A549 (cell line): ENCODE results near the gene SLC6A3. TPM values are rescaled to one million over a fixed set of nuclear protein-coding genes. Genes with fewer than 3 reads are reported as not detected.

ENCODE experiments used
- ATAC-seq, 2 experiments: fragments of 200-7000 bp in 1 of 2; fragments of >200 bp in 1 of 2; cut with Nextera tagmentation in 1 of 2; cut with Tn5 transposase in 1 of 2; 3 replicates each; pipeline versions ENCODE4 v1.8.0 to v1.9.1; 2018 to 2020; ENCODE audit warnings: mild to moderate bottlenecking in 1 of 2, moderate library complexity in 1 of 2
- CTCF ChIA-PET: fragments of 300-600 bp; sonication (Branson Sonifier 250); formaldehyde crosslinking; extraction: SDS; loops from one replicate; lab custom pipeline; 2021; ENCODE audit warnings: antibody characterized with exemption, inconsistent platforms; lab: Yijun Ruan, JAX
- POLR2A ChIA-PET: fragments of 350-600 bp; formaldehyde crosslinking; extraction: SDS; loops from one replicate; lab custom pipeline; 2021; ENCODE audit warnings: antibody characterized with exemption, inconsistent platforms; lab: Yijun Ruan, JAX
- DNase-seq, 2 experiments: peaks; one replicate each; pipeline versions ENCODE4 v3.0.0 to v3.0.0-alpha.2; 2011 to 2016; ENCODE audit warnings: low read depth in 1 of 2, low spot score in 1 of 2
- FAIRE-seq: peaks from 2 replicates; lab custom pipeline; 2011; peaks lifted over from hg19 to GRCh38; lab: Jason Lieb, UNC
- H3K27ac ChIP-seq, 2 experiments: fragments of >200 bp; sonication (Bioruptor Twin); formaldehyde crosslinking; 3 replicates each; pipeline ENCODE4 v1.5.1; 2016 to 2017
- H3K4me1 ChIP-seq: fragments of >200 bp; sonication (Bioruptor Twin); formaldehyde crosslinking; 3 replicates; pipeline ENCODE4 v1.6.1; 2016
- H3K4me2 ChIP-seq: fragments of >200 bp; sonication (Bioruptor Twin); formaldehyde crosslinking; 3 replicates; pipeline ENCODE4 v1.6.1; 2016
- H3K4me3 ChIP-seq: fragments of >200 bp; sonication (Bioruptor Twin); formaldehyde crosslinking; 3 replicates; pipeline ENCODE4 v1.5.1; 2016
- H3K9me3 ChIP-seq: fragments of >200 bp; sonication (Bioruptor Twin); formaldehyde crosslinking; 3 replicates; pipeline ENCODE4 v1.6.1; 2016
- BHLHE40 ChIP-seq: IDR thresholded peaks from 2 replicates; pipeline ENCODE4 v1.6.1; 2012; ENCODE audit warnings: low read depth, low read length, inconsistent platforms
- CBX2 ChIP-seq: fragments of 200-600 bp; sonication (generic); IDR thresholded peaks from 2 replicates; pipeline ENCODE4 v1.6.1; 2016; ENCODE audit warnings: low read depth, mild to moderate bottlenecking, borderline replicate concordance
- CEBPB ChIP-seq, 2 experiments: fragments of >200 bp in 1 of 2; sonication (Bioruptor Twin) in 1 of 2; formaldehyde crosslinking in 1 of 2; IDR thresholded peaks; 2 replicates each; pipeline ENCODE4 v1.6.1; 2012 to 2016
- EP300 ChIP-seq, 2 experiments: fragments of >200 bp; sonication (Bioruptor Twin); formaldehyde crosslinking; IDR thresholded peaks; 2 replicates in 1 of 2; 3 replicates in 1 of 2; pipeline ENCODE4 v1.6.1; 2016 to 2017
- FOXS1 ChIP-seq: fragments of 250-450 bp; sonication (Bioruptor Pico); IDR thresholded peaks from 2 replicates; pipeline ENCODE4 v1.5.0; 2020; ENCODE audit warnings: mild to moderate bottlenecking, moderate library complexity
- GATA3 ChIP-seq: IDR thresholded peaks from 2 replicates; pipeline ENCODE4 v1.6.1; 2012; ENCODE audit warnings: borderline replicate concordance
- HDAC2 ChIP-seq: fragments of 200-600 bp; sonication (generic); IDR thresholded peaks from 2 replicates; pipeline ENCODE4 v1.6.1; 2016
- HES2 ChIP-seq: fragments of >200 bp; sonication (Bioruptor Twin); formaldehyde crosslinking; IDR thresholded peaks from 2 replicates; pipeline ENCODE4 v1.6.1; 2016
- HEYL ChIP-seq: fragments of 250-450 bp; sonication (Bioruptor Pico); IDR thresholded peaks from 2 replicates; pipeline ENCODE4 v1.8.0; 2021; ENCODE audit warnings: mild to moderate bottlenecking, moderate library complexity
- HMGXB4 ChIP-seq: fragments of 250-450 bp; sonication (Bioruptor Pico); IDR thresholded peaks from 2 replicates; pipeline ENCODE4 v1.5.0; 2021; ENCODE audit warnings: mild to moderate bottlenecking, moderate library complexity, borderline replicate concordance
- HOXA7 ChIP-seq: fragments of 250-450 bp; sonication (Bioruptor Pico); IDR thresholded peaks from 2 replicates; pipeline ENCODE4 v1.5.0; 2020; ENCODE audit warnings: mild to moderate bottlenecking, moderate library complexity
- HOXB5 ChIP-seq: fragments of 250-450 bp; sonication (Bioruptor Pico); IDR thresholded peaks from 2 replicates; pipeline ENCODE4 v1.5.0; 2020; ENCODE audit warnings: mild to moderate bottlenecking, moderate library complexity
- JUN ChIP-seq, 2 experiments: fragments of >200 bp; sonication (Bioruptor Twin); formaldehyde crosslinking; IDR thresholded peaks; 2 replicates in 1 of 2; 3 replicates in 1 of 2; pipeline ENCODE4 v1.6.1; 2016 to 2017
- KDM5A ChIP-seq: fragments of 200-600 bp; sonication (generic); IDR thresholded peaks from 2 replicates; pipeline ENCODE4 v1.6.1; 2016; ENCODE audit warnings: antibody characterized with exemption, mild to moderate bottlenecking
- MAX ChIP-seq: IDR thresholded peaks from 2 replicates; pipeline ENCODE4 v1.6.1; 2012
- MYC ChIP-seq: IDR thresholded peaks from 2 replicates; pipeline ENCODE4 v1.6.1; 2012; ENCODE audit warnings: mild to moderate bottlenecking, inconsistent platforms, low read length, improper control_type of control experiment, borderline replicate concordance
- NR3C1 ChIP-seq: fragments of >200 bp; sonication (Bioruptor Twin); formaldehyde crosslinking; IDR thresholded peaks from 3 replicates; pipeline ENCODE4 v1.6.1; 2017
- PHF8 ChIP-seq: fragments of 200-600 bp; sonication (generic); IDR thresholded peaks from 2 replicates; pipeline ENCODE4 v1.6.1; 2016; ENCODE audit warnings: low read depth, mild to moderate bottlenecking, antibody characterized with exemption, moderate library complexity, borderline replicate concordance
- RAD21 ChIP-seq, 2 experiments: fragments of >200 bp in 1 of 2; sonication (Bioruptor Twin) in 1 of 2; formaldehyde crosslinking in 1 of 2; IDR thresholded peaks in 1 of 2; conservative IDR thresholded peaks in 1 of 2; 2 replicates in 1 of 2; 3 replicates in 1 of 2; pipeline ENCODE4 v1.6.1; 2012 to 2018; ENCODE audit warnings: inconsistent platforms in 1 of 2
- REST ChIP-seq: fragments of 200-600 bp; sonication (generic); IDR thresholded peaks from 2 replicates; pipeline ENCODE4 v1.6.1; 2016; ENCODE audit warnings: antibody characterized with exemption, mild to moderate bottlenecking, moderate library complexity
- TFCP2L1 ChIP-seq: fragments of 250-450 bp; sonication (Bioruptor Pico); IDR thresholded peaks from 2 replicates; pipeline ENCODE4 v1.5.0; 2021; ENCODE audit warnings: mild to moderate bottlenecking
- ZFP36 ChIP-seq: fragments of 450-650 bp; IDR thresholded peaks from 2 replicates; pipeline ENCODE4 v1.6.1; 2014; ENCODE audit warnings: borderline replicate concordance; ENCODE audit not compliant: partially characterized antibody
- WGBS: methylation state at CpG from one replicate; pipeline ENCODE4 v1.1.6; 2017; ENCODE audit errors: missing lambda C conversion rate; 5-methylcytosine and 5-hydroxymethylcytosine counted together
- polyA plus RNA-seq, 4 experiments: library from polyadenylated mRNA; depleted of rRNA in 3 of 4; stranded (reverse); fragments of >200 nt; fragmentation: RNase III in 1 of 4; extraction: RNeasy Plus Mini Kit Qiagen cat#74134 plus additional on column Dnase treatment in 1 of 4; gene quantifications; 2 replicates in 3 of 4; 3 replicates in 1 of 4; pipeline ENCODE4 v1.2.3, GENCODE V29; 2011 to 2017
- TF ChIP-seq, protein P1 (sequence below): fragments of 150-350 bp; IDR thresholded peaks from 2 replicates; pipeline ENCODE4 v1.6.1; 2014; ENCODE audit warnings: low read depth, mild to moderate bottlenecking, low read length

Gene SLC6A3
- polyA plus RNA-seq, 2 of the 4 experiments (the other 2 are of a cell fraction), result 0.05 to 0.06 TPM

DNA sequence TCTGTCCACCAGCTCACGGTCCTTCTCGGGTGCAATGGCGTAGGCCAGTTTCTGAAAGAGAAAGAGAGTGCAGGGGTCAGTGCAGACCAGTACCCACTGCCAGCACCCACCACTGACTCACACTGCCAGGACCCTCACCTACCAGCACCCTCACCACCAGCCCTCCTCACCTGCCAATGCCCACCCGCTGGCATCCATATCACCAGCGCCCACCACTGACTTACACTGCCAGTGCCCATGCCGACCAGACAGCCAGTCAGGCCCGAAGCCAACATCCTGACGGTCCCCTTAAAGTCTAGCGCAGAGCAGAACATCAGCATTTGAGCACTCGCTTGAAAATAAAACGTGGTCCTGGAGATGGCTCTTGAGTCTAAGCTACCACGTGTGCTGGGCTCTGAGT lies 44.3 kb downstream of the SLC6A3 start (continued):
- no peak for TF ChIP-seq ZFP36
- no peak for TF ChIP-seq GATA3
- TF ChIP-seq RAD21 (conservative IDR thresholded peaks at IDR 0.05 in 1 of 2, IDR thresholded peaks at IDR 0.05 in 1 of 2), result no peak
- no peak for TF ChIP-seq TFCP2L1 (CRISPR knock-in tag)
- TF ChIP-seq, protein P1, sequence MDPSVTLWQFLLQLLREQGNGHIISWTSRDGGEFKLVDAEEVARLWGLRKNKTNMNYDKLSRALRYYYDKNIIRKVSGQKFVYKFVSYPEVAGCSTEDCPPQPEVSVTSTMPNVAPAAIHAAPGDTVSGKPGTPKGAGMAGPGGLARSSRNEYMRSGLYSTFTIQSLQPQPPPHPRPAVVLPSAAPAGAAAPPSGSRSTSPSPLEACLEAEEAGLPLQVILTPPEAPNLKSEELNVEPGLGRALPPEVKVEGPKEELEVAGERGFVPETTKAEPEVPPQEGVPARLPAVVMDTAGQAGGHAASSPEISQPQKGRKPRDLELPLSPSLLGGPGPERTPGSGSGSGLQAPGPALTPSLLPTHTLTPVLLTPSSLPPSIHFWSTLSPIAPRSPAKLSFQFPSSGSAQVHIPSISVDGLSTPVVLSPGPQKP, result no peak

DNA sequence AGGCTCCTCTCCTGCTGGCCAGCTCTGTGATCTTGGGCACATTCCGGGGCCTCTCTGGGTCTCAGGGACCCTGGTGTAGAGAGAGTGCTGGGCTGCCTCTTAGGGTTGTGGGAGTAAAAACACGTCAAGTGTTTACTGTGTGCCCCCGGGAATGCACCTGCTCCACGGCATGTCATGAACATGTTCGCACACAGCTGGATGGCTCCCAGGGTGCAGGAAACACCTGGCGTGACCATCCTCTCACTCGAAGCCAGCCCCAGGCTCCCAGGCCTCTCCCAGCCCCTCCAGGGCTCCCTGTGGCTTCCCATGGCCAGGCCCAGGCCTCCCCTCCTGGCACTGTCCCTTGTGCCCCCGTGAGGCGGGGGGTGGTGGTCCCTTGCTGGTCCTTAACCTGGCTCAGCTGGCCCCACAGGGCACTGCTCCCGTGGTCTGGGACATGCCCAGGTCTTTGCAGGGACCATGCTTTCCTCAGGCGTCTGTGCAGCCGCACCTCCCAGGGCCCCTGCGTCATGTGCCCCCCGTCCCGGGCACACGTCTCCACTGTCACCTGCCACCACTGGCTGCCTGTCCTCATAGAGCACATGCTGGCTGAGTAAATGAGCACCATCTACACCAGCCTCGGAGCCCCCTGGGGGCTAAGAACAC lies 44.9 kb downstream of the SLC6A3 start:
- H3K9me3 ChIP-seq, result peaks cover 6% of the 10 kb centered on the region; the same call in 1 of the 3 replicates
- ChIA-PET CTCF (interaction anchor here (2.5 kb wide), 1 partner anchor 20 kb away, joined by 10 read pairs; no protein-coding TSS in a partner anchor), POLR2A (interaction anchor here (0.6 kb wide), 1 partner anchor 72 kb away, joined by 3 read pairs; no protein-coding TSS in a partner anchor)
- ATAC-seq (no peak), DNase-seq (no peak), FAIRE-seq (no peak)
- H3K4me1 ChIP-seq, result no peaks in the 10 kb centered on the region
- TF ChIP-seq MAX (no peak), PHF8 (no peak), ZFP36 (no peak), REST (no peak), NR3C1 (no peak), GATA3 (no peak), TFCP2L1 (CRISPR knock-in tag) (no peak), HDAC2 (no peak), HMGXB4 (CRISPR knock-in tag) (no peak), HOXB5 (no peak), BHLHE40 (no peak), HOXA7 (CRISPR knock-in tag) (no peak), CBX2 (no peak)
- no peak overlapping the region for H3K4me2 ChIP-seq
- no peak overlapping the region for H3K27ac ChIP-seq
- no peak overlapping the region for H3K4me3 ChIP-seq
- WGBS, result 37% methylated on average over 14 of the region's 17 CpGs

GRCh38 chr5:1399737-1400136 lies 45.5 kb downstream of the SLC6A3 start:
- H3K9me3 ChIP-seq, result peaks cover 6% of the 10 kb centered on the region; the same call in 1 of the 3 replicates
- no peak overlapping the region for H3K4me3 ChIP-seq
- TF ChIP-seq EP300 (IDR thresholded peaks at IDR 0.05) (no peak), MYC (no peak), CEBPB (IDR thresholded peaks at IDR 0.05) (no peak), PHF8 (no peak), ZFP36 (no peak), HES2 (no peak), HEYL (CRISPR knock-in tag) (no peak), KDM5A (no peak), JUN (IDR thresholded peaks at IDR 0.05) (no peak), FOXS1 (CRISPR knock-in tag) (no peak)
- DNase-seq, result no peak
- H3K4me1 ChIP-seq, result no peaks in the 10 kb centered on the region
- no peak overlapping the region for H3K27ac ChIP-seq
- FAIRE-seq, result no peak
- H3K4me2 ChIP-seq, result no peak overlapping the region
- CTCF ChIA-PET, result interaction anchor here (2.5 kb wide), 1 partner anchor 19 kb away, joined by 10 read pairs; no protein-coding TSS in a partner anchor
- POLR2A ChIA-PET, result interaction anchor here (0.6 kb wide), 1 partner anchor 72 kb away, joined by 3 read pairs; no protein-coding TSS in a partner anchor
- 48% methylated on average over 9 of the region's 11 CpGs for WGBS
- ATAC-seq, result no peak
